GM10847 (cell line): ENCODE measurements around the gene GALNT9.

Experiments
- POLR2A ChIP-seq: IDR thresholded peaks from 2 replicates; pipeline ENCODE4 v1.6.1; 2011; ENCODE audit not compliant: insufficient read length; ENCODE audit errors: extremely low read depth

The GALNT9 gene

GRCh38 chr12:132227118-132227517, 102.3 kb downstream of the GALNT9 start:
- no peak for TF ChIP-seq POLR2A

- no peak for TF ChIP-seq POLR2A
These were observed 102.8 kb downstream of the GALNT9 start for GRCh38 chr12:132226604-132227003.

GRCh38 chr12:132225214-132225613, 104.2 kb downstream of the GALNT9 start:
- no peak for TF ChIP-seq POLR2A

GRCh38 chr12:132224484-132224883, 104.9 kb downstream of the GALNT9 start:
- no peak for TF ChIP-seq POLR2A

- no peak for TF ChIP-seq POLR2A
These were observed 106.6 kb downstream of the GALNT9 start for GRCh38 chr12:132222808-132223173.

GRCh38 chr12:132222096-132222807, 107.1 kb downstream of the GALNT9 start:
- no peak for TF ChIP-seq POLR2A

GRCh38 chr12:132219323-132219722, 110.1 kb downstream of the GALNT9 start:
- no peak for TF ChIP-seq POLR2A

- TF ChIP-seq POLR2A, result no peak
These were observed 110.5 kb downstream of the GALNT9 start for GRCh38 chr12:132218915-132219314.

GRCh38 chr12:132218527-132218875, 110.9 kb downstream of the GALNT9 start:
- TF ChIP-seq POLR2A, result no peak

GRCh38 chr12:132217800-132218526, 111.4 kb downstream of the GALNT9 start:
- TF ChIP-seq POLR2A, result no peak

GRCh38 chr12:132217371-132217770, 112.0 kb downstream of the GALNT9 start:
- TF ChIP-seq POLR2A, result no peak

- TF ChIP-seq POLR2A, result no peak
These were observed 112.9 kb downstream of the GALNT9 start for GRCh38 chr12:132216354-132216987.

- TF ChIP-seq POLR2A, result no peak
These were observed 113.9 kb downstream of the GALNT9 start for GRCh38 chr12:132215299-132215989.

- no peak for TF ChIP-seq POLR2A
These were observed 114.5 kb downstream of the GALNT9 start for GRCh38 chr12:132214891-132215290.

- TF ChIP-seq POLR2A, result no peak
These were observed 115.3 kb downstream of the GALNT9 start for GRCh38 chr12:132214161-132214476.

GRCh38 chr12:132213359-132214160, 115.8 kb downstream of the GALNT9 start:
- TF ChIP-seq POLR2A, result no peak

GRCh38 chr12:132211816-132212215, 117.6 kb downstream of the GALNT9 start:
- TF ChIP-seq POLR2A, result no peak
